SH-SY5Y (cell line): ENCODE results near the gene STRIP1.

Experiments used
- GATA2 ChIP-seq: IDR thresholded peaks from 2 replicates; pipeline ENCODE4 v1.6.1; 2011; ENCODE audit warnings: mild to moderate bottlenecking, low read depth, low read length
- GATA3 ChIP-seq: IDR thresholded peaks from 2 replicates; pipeline ENCODE4 v1.6.1; 2011; ENCODE audit warnings: low read depth, mild to moderate bottlenecking, low read length, moderate library complexity

- no peak for TF ChIP-seq GATA3
- TF ChIP-seq GATA2, result no peak
These were observed 2.1 kb upstream of the STRIP1 start for GRCh38 chr1:110032327-110032726.
